Body of pancreas (tissue), 4 donors: ENCODE data around the gene ARID1B. TPM values are rescaled to one million over a fixed set of nuclear protein-coding genes. Genes with fewer than 3 reads are reported as not detected.

Experiments
- ATAC-seq: fragments of 150-250 bp; one replicate; pipeline ENCODE4 v1.9.1; 2016
- DNase-seq, 4 donors: peaks; one replicate each; pipeline ENCODE4 v3.0.0-alpha.2; 2019
- H3K27ac ChIP-seq, 4 donors: fragments of 200-600 bp; sonication (generic); 1 replicate in 3 of 4; 2 replicates in 1 of 4; pipeline versions ENCODE4 v1.5.1 to v1.6.1; 2016 to 2019; ENCODE audit warnings: mild to moderate bottlenecking in 1 of 4, mixed read lengths in 1 of 4, moderate library complexity in 1 of 4
- H3K27me3 ChIP-seq, 2 donors: fragments of 200-600 bp; sonication (generic); one replicate each; pipeline ENCODE4 v1.6.0; 2016; ENCODE audit warnings: mild to moderate bottlenecking in 1 of 2
- H3K36me3 ChIP-seq, 2 donors: fragments of 200-600 bp; sonication (generic); replicated peaks in 1 of 2; 2 replicates each; pipeline ENCODE4 v1.5.1; 2016; ENCODE audit warnings: low read depth in 2 of 2; ENCODE audit not compliant: insufficient read depth in 1 of 2
- H3K4me1 ChIP-seq: fragments of 200-600 bp; sonication (generic); one replicate; pipeline ENCODE4 v1.6.0; 2016
- H3K4me3 ChIP-seq, 2 donors: fragments of 200-600 bp; sonication (generic); 1 replicate in 1 of 2; 2 replicates in 1 of 2; pipeline ENCODE4 v1.5.1; 2016 to 2019
- H3K9me3 ChIP-seq, 3 donors: fragments of 200-600 bp; sonication (generic); 1 replicate in 2 of 3; 2 replicates in 1 of 3; pipeline ENCODE4 v1.5.1; 2016
- POLR2A ChIP-seq, 3 donors: fragments of 450-650 bp; IDR thresholded peaks; one replicate each; pipeline ENCODE4 v1.6.1; 2016; ENCODE audit warnings: antibody characterized with exemption in 3 of 3, mild to moderate bottlenecking in 2 of 3
- WGBS, 2 donors: methylation state at CpG; one replicate each; pipeline ENCODE4 v1.1.5; 2017; 5-methylcytosine and 5-hydroxymethylcytosine counted together
- intact Hi-C: fragments of 100-400 bp; cut with DNase I; formaldehyde crosslinking; loops from one replicate; pipeline ENCODE4 v1.15.1; 2023
- total RNA-seq, 2 donors: library from RNA; depleted of rRNA; stranded (reverse); fragments of >200 nt; gene quantifications; one replicate each; pipeline ENCODE4 v1.1.0, GENCODE V29; 2016
- TF ChIP-seq, protein P1 (sequence below), 7 experiments: fragments of 450-650 bp in 4 of 7; fragments of 200-600 bp in 3 of 7; sonication (generic) in 3 of 7; IDR thresholded peaks; one replicate each; pipeline ENCODE4 v1.5.1; 2016 to 2019; ENCODE audit warnings: antibody characterized with exemption in 7 of 7

Gene ARID1B
- total RNA-seq, 2 donors from 2014 or later: 71.5 to 85.1 TPM

GRCh38 chr6:157224178-157224950, 447.2 kb downstream of the ARID1B start:
- 91 to 97% methylated on average over 26 to 27 of the region's 33 CpGs for WGBS, 2 donors
- no peaks in the 10 kb centered on the region for H3K36me3 ChIP-seq
- peaks cover 20% of the 10 kb centered on the region for H3K4me1 ChIP-seq
- no peak overlapping the region for H3K27ac ChIP-seq
- intact Hi-C loops: no loop called here
- peak in 1 of 4 donors; percentile 9 for DNase-seq
- no peak for ATAC-seq
- no peaks in the 10 kb centered on the region for H3K27me3 ChIP-seq
- no peak overlapping the region for H3K4me3 ChIP-seq
- no peak for TF ChIP-seq POLR2A (IDR thresholded peaks at IDR 0.05)
- TF ChIP-seq, protein P1, sequence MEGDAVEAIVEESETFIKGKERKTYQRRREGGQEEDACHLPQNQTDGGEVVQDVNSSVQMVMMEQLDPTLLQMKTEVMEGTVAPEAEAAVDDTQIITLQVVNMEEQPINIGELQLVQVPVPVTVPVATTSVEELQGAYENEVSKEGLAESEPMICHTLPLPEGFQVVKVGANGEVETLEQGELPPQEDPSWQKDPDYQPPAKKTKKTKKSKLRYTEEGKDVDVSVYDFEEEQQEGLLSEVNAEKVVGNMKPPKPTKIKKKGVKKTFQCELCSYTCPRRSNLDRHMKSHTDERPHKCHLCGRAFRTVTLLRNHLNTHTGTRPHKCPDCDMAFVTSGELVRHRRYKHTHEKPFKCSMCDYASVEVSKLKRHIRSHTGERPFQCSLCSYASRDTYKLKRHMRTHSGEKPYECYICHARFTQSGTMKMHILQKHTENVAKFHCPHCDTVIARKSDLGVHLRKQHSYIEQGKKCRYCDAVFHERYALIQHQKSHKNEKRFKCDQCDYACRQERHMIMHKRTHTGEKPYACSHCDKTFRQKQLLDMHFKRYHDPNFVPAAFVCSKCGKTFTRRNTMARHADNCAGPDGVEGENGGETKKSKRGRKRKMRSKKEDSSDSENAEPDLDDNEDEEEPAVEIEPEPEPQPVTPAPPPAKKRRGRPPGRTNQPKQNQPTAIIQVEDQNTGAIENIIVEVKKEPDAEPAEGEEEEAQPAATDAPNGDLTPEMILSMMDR (IDR thresholded peaks at IDR 0.05): no peak
- no peaks in the 10 kb centered on the region for H3K9me3 ChIP-seq

DNA sequence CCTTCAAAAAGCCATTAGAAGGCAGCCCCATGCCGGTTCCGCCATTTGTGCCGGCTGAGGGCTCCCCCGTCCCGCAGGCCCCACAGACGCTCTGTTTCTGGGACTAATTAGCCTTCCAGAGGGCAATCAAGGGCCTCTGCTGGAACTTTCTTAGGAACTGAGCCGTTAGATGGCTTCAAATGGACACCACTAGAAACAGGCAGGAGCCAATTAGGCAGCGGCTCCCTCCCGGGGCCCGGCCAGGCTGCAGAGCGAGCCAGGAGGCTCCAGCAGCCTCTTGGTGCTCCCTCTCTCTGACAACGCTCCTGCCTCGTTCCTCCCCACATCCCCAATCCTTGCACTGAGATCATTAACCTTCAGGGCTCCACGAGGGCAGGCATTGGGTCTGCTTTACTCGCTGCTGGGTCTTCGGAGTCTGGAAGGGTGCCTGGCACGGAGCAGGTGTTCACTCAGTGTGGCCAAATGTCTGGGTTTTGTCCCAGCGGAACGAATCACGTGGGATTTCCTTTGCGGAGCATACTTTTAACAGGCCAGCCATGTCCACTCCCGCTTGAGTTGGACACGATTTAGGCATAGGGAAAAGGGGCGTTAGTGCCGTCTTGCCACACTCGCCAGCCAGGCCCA, 447.9 kb downstream of the ARID1B start:
- 93 to 96% methylated on average over 19 to 26 of the region's 26 CpGs for WGBS, 2 donors
- H3K4me1 ChIP-seq: peaks cover 20% of the 10 kb centered on the region

GRCh38 chr6:157225575-157225995, 448.4 kb downstream of the ARID1B start:
- Histone ChIP-seq H3K9me3 (no peaks in the 10 kb centered on the region), H3K27ac (peak overlapping the region in 2 of 4 donors; percentile 33 to 53), H3K4me1 (peaks cover 18% of the 10 kb centered on the region), H3K36me3 (no peaks in the 10 kb centered on the region), H3K27me3 (no peaks in the 10 kb centered on the region), H3K4me3 (no peak overlapping the region)
- TF ChIP-seq POLR2A (IDR thresholded peaks at IDR 0.05): no peak
- TF ChIP-seq, protein P1 (IDR thresholded peaks at IDR 0.05): no peak
- no peak for ATAC-seq
- 90 to 93% methylated on average over 12 of the region's 12 CpGs for WGBS, 2 donors
- intact Hi-C loops: no loop called here
- no peak for DNase-seq

More for the DNA sequence above, 447.9 kb downstream of the ARID1B start:
- H3K36me3 ChIP-seq: no peaks in the 10 kb centered on the region
- no peak for ATAC-seq
- TF ChIP-seq POLR2A (IDR thresholded peaks at IDR 0.05): no peak
- TF ChIP-seq, protein P1 (IDR thresholded peaks at IDR 0.05): no peak
- no peaks in the 10 kb centered on the region for H3K9me3 ChIP-seq
- DNase-seq: no peak
- no peak overlapping the region for H3K4me3 ChIP-seq
- no peaks in the 10 kb centered on the region for H3K27me3 ChIP-seq
- intact Hi-C loops: no loop called here
- H3K27ac ChIP-seq: peak overlapping the region in 1 of 4 donors; percentile 33

- intact Hi-C loops: no loop called here
- TF ChIP-seq, protein P1 (IDR thresholded peaks at IDR 0.05): no peak
- TF ChIP-seq POLR2A (IDR thresholded peaks at IDR 0.05): no peak
- H3K36me3 ChIP-seq: no peaks in the 10 kb centered on the region
- H3K4me1 ChIP-seq: peaks cover 15% of the 10 kb centered on the region
- ATAC-seq (peak; percentile 61), DNase-seq (peak in 1 of 4 donors; percentile 68)
- 32 to 38% methylated on average over 4 of the region's 4 CpGs for WGBS, 2 donors
- peak overlapping the region in 3 of 4 donors; percentile 33 to 53 (median 44) for H3K27ac ChIP-seq
- no peak overlapping the region for H3K4me3 ChIP-seq
- no peaks in the 10 kb centered on the region for H3K27me3 ChIP-seq
- H3K9me3 ChIP-seq: no peaks in the 10 kb centered on the region
These were observed 448.9 kb downstream of the ARID1B start for GRCh38 chr6:157226026-157226625.
